HG03108 (cell line): ENCODE measurements around the gene TRAK1.

Experiments
- ATAC-seq: cut with Tn5 transposase; IDR thresholded peaks from one replicate; pipeline ENCODE4 v1.9.1; 2021; ENCODE audit warnings: moderate library complexity; ENCODE audit not compliant: unreplicated experiment

Gene TRAK1

DNA sequence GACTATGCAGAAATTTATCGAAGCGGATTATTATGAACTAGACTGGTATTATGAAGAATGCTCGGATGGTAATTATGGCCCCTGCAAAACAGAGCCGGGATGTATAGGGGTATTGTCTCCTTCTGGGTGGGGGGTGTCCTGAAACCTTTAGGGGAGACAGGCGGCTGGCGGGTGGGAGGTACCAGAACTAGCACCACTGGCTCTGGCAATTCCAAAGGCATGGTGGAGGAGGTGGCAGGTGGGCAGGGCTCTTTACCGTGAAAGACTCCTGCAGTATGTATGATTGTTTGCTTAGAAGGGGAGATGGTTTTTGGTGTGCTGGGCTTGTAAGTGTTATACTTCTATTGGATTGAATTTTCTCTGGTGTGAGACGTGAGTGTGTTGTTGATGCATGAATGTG is 58.4 kb downstream of the TRAK1 start:
- ATAC-seq: no peak

- no peak for ATAC-seq
Observed at GRCh38 chr3:42149975-42150374, 58.8 kb downstream of the TRAK1 start.

GRCh38 chr3:42151596-42152168 is 60.5 kb downstream of the TRAK1 start:
- ATAC-seq: no peak

DNA sequence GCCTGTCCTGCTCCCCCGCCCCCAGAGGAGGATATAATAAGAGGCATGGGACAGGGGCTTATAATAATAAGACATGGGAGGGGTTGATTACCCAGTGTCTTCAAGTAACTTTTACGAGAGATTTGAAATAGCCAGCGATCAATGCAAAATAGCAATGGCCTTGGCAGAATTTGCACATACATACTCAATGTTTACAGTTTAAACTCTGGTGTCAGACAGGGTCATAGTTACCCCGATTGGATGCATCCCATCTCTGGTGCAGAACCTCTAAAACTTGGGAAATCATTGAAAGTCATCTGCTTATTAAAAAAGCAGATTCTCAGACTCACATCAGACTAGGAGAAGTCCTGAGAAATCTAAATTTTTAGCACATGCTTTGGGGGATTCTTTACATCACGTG is 61.0 kb downstream of the TRAK1 start:
- ATAC-seq: no peak

DNA sequence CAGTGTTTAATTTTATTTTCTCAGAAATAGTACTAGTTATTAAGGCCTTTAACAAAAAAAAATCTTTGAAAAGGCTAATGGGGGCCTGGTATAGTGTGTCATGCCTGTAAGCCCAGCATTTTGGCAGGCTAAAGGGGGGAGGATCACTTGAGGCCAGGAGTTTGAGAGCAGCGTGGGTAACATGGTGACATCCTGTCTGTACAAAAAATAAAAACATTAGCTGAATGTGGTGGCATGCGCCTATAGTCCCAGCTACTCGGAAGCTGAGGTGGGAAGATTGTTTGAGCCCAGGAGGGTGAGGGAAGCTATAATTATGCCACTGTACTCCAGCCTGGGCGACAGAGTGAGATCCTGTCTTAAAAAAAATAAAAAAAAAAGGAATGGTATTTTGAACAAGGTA is 61.9 kb downstream of the TRAK1 start:
- ATAC-seq: no peak

DNA sequence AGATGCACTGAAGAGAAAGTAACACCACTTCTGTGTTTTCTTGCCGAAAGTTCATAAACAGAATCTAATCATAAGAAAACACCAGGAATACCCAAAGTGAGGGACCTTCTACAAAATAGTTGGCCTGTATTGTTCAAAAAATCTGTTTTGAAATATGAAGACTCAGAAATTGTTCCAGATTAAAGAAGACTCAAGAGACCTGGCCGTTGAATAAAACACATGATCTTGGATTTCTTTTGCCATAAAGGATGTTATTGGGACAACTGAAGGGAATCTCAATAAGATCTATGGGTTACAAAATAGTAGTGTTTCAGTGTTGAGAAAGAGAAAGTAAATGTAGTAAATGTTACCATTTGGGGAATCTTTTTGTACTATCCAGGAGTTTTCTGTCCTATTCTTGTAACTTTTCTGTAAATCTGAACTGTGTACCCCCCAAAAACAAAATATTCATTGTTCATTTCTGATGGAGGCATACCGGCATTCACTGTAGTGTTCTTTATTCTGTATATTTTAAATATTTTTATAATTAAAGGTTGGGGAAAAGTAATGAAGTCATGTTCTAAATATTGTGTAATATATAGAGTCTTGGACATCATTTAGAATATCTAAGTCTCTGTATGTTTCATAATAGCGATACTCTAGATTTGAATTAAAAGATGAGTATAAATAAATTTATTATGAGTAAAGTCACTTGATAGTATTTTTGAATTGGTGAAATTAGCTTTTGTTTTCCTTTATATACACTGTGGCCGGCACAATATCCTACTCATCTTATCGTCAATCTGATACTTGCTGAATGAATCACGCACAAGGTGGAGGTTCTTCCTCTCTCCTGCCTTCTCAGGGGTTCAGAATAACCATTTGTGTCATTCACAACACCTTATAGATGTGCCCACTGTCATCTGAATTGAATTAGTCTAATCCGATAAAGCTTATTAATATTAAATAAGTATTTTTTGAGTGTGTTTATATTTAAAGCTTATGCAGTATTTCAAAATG is 66.7 kb downstream of the TRAK1 start:
- ATAC-seq: no peak

DNA sequence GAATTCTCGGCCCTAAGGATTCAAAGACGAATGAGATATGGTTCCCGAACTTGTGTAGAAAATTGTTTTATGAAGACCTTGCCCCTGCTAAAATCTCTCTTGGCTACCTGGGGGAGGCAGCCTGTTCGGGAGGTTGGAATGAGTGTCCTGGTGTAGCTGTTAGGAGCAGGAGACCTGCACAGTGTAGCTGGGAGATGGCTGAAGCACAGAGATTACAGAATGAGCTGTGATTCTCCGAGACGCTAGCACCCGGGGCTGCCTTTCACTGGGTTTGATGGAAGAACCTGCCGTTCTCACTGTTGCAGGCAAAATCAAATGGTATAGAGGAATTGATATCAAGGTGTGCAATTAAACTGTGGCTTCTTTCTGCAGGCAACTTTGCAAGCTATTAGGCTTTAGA is 68.0 kb downstream of the TRAK1 start:
- ATAC-seq: no peak

DNA sequence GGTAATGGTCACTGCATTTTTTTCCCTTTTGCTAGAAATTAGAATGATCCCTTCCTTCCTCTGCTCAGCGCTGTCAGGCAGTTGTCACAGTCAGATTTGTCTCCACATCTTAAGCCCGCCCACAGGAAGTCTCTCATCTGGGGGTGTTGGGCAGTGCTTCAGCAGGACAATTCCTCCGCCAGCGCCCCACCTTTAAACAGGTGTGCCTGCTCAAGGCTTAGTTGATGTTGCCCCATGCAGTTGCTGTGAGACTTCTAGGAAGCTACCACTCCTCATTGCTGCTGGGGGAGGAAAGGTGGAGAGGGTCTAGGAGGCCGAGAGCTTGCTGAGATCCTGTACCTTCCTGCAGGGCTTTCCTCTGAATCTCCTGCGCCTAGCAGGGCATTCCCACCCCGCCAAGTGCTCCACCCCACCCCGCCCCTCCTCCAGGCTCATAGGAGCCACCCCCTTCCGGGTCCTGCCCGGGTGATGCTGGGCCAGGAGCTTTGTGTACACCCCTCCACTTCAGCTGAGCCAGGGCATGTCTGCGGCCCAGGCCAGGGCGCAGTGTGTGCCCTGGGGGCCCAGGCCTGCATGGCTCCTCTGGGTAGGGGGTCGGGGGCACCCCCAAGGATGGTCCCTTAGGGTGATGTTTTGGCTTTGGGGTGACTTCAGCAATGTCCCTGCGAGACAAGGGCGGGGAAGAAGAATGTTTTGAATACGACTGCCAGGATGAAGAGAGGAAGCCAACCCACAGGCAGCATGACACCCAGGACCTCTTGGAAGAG is 68.7 kb downstream of the TRAK1 start:
- ATAC-seq: peak; percentile 80

GRCh38 chr3:42161050-42161935 is 70.1 kb downstream of the TRAK1 start:
- no peak for ATAC-seq

GRCh38 chr3:42162462-42162861 is 71.3 kb downstream of the TRAK1 start:
- no peak for ATAC-seq

GRCh38 chr3:42163622-42164244 is 72.6 kb downstream of the TRAK1 start:
- no peak for ATAC-seq

- ATAC-seq: no peak
Observed at GRCh38 chr3:42164656-42165055, 73.5 kb downstream of the TRAK1 start.

DNA sequence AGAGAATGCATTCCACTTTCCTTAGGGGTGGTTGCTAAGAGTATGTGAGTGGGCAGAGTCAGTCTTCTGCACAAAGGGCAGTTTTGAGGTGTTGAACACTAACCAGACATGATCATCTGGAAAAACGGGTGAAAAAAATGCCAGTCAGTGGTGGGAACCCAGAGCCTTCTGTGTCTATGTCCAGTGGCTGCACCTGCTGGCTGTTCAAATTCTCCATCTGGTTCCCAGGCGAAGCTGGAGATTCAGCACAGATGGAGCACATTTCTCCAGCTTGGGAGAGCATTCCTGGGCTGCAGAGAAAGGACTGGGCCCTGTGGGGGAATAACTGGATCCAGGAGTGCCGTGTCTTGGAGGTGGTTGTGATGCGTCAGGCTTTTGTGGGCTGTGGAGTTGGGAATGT is 74.1 kb downstream of the TRAK1 start:
- no peak for ATAC-seq

DNA sequence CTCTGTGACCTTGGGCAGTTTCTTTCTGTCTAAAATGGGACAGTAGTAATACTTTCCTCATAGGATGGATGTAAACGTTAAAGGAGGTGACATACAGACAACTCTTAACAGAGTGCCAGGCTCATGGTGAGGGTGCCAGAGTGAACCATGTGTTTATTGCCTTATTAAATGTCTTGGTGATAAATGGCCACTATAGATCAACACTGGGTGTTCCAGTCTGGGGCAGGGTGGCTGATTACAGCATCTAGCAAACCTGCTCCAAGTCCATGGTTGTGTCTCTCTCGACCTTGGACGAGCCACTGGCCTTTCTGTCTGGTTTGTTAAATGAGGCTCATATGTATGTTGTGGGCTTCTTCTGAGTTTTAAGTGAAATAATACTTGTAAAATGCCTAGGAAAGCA is 75.1 kb downstream of the TRAK1 start:
- no peak for ATAC-seq

DNA sequence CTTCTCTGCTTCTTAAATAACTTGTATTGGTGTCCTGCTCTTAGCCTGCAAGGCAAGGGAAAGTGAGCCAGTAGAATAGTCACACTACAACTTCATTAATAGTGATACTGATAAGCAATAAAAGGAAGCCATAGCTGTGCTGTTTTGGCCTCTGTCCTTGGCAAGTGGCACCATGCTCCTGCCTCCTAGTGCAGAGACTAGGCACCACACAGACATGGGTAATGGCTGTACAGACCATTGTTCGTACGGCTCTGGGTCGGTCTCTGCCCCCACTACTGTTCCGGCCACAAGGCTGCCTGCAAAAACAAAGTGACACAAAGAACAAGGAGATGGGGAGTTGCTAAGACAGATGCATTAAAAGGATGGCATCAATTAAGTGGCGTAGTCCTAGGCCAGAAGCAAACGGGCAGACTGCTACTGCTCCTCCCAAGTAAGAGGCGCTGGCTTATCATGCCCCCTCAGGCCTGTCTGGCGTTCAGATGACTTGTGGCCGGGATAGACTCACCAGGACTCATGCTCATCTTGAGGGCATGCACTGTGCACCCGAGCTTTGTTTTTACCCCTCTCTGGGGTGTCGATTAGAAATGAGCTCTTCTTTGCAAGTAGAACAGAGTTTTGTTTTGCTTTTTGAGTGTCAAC is 75.6 kb downstream of the TRAK1 start:
- no peak for ATAC-seq

DNA sequence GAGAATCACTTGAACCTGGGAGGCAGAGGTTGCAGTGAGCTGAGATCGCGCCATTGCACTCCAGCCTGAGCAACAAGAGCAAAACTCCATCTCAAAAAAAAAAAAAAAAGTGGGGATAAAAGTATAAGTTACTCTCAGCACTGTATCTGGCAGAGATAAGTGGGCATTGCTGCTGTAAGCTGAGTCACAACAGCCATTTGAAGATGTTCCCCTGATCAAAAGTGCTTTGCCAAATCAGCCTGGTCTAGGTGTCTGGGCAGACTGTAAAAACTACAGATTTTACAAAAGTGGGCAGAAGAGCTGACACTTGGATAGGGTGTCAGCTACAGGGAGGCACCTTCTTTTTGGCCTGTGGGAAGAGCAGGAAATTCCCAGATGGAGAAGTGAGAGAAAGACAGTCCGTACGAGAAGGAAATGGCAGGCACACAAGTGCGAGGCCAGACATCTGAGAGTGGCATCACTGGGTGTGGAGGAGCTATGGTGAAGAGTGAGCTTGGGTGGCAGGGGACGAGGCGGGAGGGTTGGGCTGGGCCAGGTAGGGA is 78.5 kb downstream of the TRAK1 start:
- ATAC-seq: no peak

GRCh38 chr3:42172047-42172654 is 81.0 kb downstream of the TRAK1 start:
- ATAC-seq: no peak

DNA sequence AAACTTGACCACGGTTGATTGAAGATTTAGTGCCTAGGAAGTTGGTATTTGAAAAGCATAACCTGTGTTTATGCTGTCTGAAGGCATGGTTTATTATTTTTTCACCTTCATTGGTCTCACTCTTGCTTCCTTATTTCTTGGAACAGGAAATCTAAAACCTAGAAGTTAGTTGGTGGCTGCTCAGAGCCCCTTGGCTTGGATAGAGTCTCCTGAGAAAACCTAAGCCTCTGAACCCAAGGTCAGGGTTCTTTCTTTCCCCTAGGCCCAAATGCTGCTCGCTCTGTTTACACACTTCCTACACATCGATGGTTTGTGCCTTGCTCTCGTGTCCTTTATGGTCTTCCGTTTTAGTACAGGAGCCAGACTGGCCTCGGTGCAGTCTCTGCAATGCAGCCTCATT is 82.2 kb downstream of the TRAK1 start:
- ATAC-seq: no peak
